HepG2 (cell line): ENCODE data around the gene CD7. TPM values are rescaled to one million over a fixed set of nuclear protein-coding genes. Genes with fewer than 3 reads are reported as not detected.

Experiments
- CENPX ChIP-seq: sonication (generic); formaldehyde crosslinking; IDR thresholded peaks from 2 replicates; pipeline ENCODE4 v1.9.0; 2021; ENCODE audit warnings: mild to moderate bottlenecking, missing genetic modification reagents, moderate library complexity
- KLF13 ChIP-seq: sonication (generic); formaldehyde crosslinking; IDR thresholded peaks from 2 replicates; pipeline ENCODE4 v1.4.0; 2020; ENCODE audit warnings: mild to moderate bottlenecking, missing genetic modification reagents
- MIER3 ChIP-seq: IDR thresholded peaks from 2 replicates; pipeline ENCODE4 v1.6.1; 2016; ENCODE audit warnings: missing compliant biosample characterization, borderline replicate concordance
- TBL1XR1 ChIP-seq: fragments of 150-350 bp; IDR thresholded peaks from 2 replicates; pipeline ENCODE4 v1.6.1; 2014; ENCODE audit warnings: borderline replicate concordance, low read length; ENCODE audit not compliant: partially characterized antibody
- THAP11 ChIP-seq: IDR thresholded peaks from 2 replicates; pipeline ENCODE4 v1.6.1; 2016; ENCODE audit warnings: missing biosample characterization, missing genetic modification reagents
- ZNF17 ChIP-seq: sonication (generic); formaldehyde crosslinking; IDR thresholded peaks from 2 replicates; pipeline ENCODE4 v1.5.0; 2020; ENCODE audit warnings: mild to moderate bottlenecking, missing genetic modification reagents
- ZNF24 ChIP-seq: fragments of 450-650 bp; IDR thresholded peaks from 2 replicates; pipeline ENCODE4 v1.6.1; 2017; ENCODE audit warnings: antibody characterized with exemption, mild to moderate bottlenecking
- ZNF546 ChIP-seq: sonication (generic); formaldehyde crosslinking; conservative IDR thresholded peaks from 2 replicates; pipeline ENCODE4 v1.8.1; 2023; ENCODE audit warnings: mild to moderate bottlenecking, missing genetic modification reagents
- ZNF616 ChIP-seq: sonication (generic); formaldehyde crosslinking; IDR thresholded peaks from 2 replicates; pipeline ENCODE4 v1.5.0; 2020; ENCODE audit warnings: low read depth, mild to moderate bottlenecking, missing genetic modification reagents
- ZNF670 ChIP-seq: sonication (generic); formaldehyde crosslinking; IDR thresholded peaks from 2 replicates; pipeline ENCODE4 v1.8.0; 2022; ENCODE audit warnings: mild to moderate bottlenecking, missing genetic modification reagents, borderline replicate concordance
- ZNF75D ChIP-seq: sonication (generic); formaldehyde crosslinking; IDR thresholded peaks from 2 replicates; pipeline ENCODE4 v1.8.1; 2023; ENCODE audit warnings: missing genetic modification reagents, mild to moderate bottlenecking, borderline replicate concordance
- ZNF891 ChIP-seq: sonication (generic); formaldehyde crosslinking; IDR thresholded peaks from 2 replicates; pipeline ENCODE4 v1.5.0; 2020; ENCODE audit warnings: mild to moderate bottlenecking, missing genetic modification reagents
- ZZZ3 ChIP-seq: sonication (generic); formaldehyde crosslinking; IDR thresholded peaks from 2 replicates; pipeline ENCODE4 v1.4.0; 2020; ENCODE audit warnings: missing genetic modification reagents, mild to moderate bottlenecking, borderline replicate concordance
- polyA plus RNA-seq, 8 experiments: library from polyadenylated mRNA; depleted of rRNA in 3 of 8; stranded (reverse) in 7 of 8; unstranded in 1 of 8; fragments of >200 nt; fragmentation: Illumina TruSeq in 4 of 8; extraction: Trizol in 4 of 8; gene quantifications; 2 replicates each; pipeline versions ENCODE4 v1.2.1 to v1.2.3, GENCODE V29; 2011 to 2016; ENCODE audit warnings: low read depth in 4 of 8, missing spikeins in 1 of 8, mixed read lengths in 1 of 8; ENCODE audit not compliant: insufficient read depth in 1 of 8
- total RNA-seq, 5 experiments: library from RNA; depleted of rRNA; stranded (reverse); fragments of >200 nt; fragmentation: Illumina TruSeq; extraction: Trizol; gene quantifications; 2 replicates each; pipeline ENCODE4 v1.2.3, GENCODE V29; 2016; ENCODE audit warnings: low read depth in 1 of 5
- TF ChIP-seq, protein P1 (sequence below): sonication (generic); formaldehyde crosslinking; IDR thresholded peaks from 2 replicates; pipeline ENCODE4 v1.4.0; 2020; ENCODE audit warnings: missing genetic modification reagents, mild to moderate bottlenecking, borderline replicate concordance
- TF ChIP-seq, protein P2 (sequence below): sonication (generic); formaldehyde crosslinking; IDR thresholded peaks from 2 replicates; pipeline ENCODE4 v1.4.0; 2020; ENCODE audit warnings: mild to moderate bottlenecking, missing genetic modification reagents
- TF ChIP-seq, protein P3 (sequence below): sonication (generic); formaldehyde crosslinking; IDR thresholded peaks from 2 replicates; pipeline ENCODE4 v1.5.0; 2020; ENCODE audit warnings: mild to moderate bottlenecking, missing genetic modification reagents, moderate library complexity
- TF ChIP-seq, protein P4 (sequence below): sonication (generic); formaldehyde crosslinking; IDR thresholded peaks from 2 replicates; pipeline ENCODE4 v1.5.0; 2020; ENCODE audit warnings: missing genetic modification reagents, mild to moderate bottlenecking, borderline replicate concordance
- TF ChIP-seq, protein P5 (sequence below): sonication (generic); formaldehyde crosslinking; IDR thresholded peaks from 2 replicates; pipeline ENCODE4 v1.4.0; 2020; ENCODE audit warnings: low read depth, missing genetic modification reagents

The CD7 gene
- total and polyA plus RNA-seq, 2 of the 13 experiments (the other 11 are each of a cell fraction or from before 2014, with no cell fraction given): 67.6 to 76.4 TPM

DNA sequence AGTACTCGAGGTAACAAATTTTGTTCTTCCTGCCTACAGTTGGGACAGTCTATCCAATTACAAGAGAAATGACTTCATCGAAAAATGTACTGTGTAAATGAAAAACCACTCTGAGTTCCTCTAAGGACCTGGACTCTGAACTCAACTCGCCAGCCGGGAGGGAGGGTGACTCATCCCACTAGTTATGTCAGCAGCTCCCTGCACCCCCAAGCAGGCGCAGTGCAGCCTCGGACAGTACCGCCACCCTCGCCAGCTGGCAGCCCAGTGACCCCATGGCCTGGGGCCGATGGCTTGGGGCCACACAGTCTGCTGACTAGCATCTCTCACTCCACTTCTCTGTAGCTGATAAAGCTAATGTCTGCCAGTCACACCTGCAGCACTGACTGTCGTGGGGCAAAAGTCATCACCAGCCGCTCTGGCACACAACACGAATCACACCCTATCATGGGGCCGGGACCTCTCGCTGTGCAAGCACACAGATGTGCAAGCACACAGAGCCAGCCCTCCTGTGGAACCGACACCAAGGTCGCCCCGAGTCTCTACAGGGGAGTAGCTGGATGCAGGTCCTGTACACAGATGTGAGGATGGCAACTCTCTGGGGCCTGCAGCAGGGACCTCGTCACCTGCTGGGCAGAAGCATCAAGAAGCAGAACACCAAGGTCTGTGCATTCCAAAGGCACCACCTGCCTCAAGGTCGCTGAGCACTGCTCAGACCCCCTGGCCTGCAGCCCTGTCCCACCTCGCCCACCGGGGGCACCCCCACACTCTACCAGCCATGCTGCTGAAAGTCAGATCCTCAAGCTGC, 49.6 kb downstream of the CD7 start (continued):
- TF ChIP-seq, protein P1, sequence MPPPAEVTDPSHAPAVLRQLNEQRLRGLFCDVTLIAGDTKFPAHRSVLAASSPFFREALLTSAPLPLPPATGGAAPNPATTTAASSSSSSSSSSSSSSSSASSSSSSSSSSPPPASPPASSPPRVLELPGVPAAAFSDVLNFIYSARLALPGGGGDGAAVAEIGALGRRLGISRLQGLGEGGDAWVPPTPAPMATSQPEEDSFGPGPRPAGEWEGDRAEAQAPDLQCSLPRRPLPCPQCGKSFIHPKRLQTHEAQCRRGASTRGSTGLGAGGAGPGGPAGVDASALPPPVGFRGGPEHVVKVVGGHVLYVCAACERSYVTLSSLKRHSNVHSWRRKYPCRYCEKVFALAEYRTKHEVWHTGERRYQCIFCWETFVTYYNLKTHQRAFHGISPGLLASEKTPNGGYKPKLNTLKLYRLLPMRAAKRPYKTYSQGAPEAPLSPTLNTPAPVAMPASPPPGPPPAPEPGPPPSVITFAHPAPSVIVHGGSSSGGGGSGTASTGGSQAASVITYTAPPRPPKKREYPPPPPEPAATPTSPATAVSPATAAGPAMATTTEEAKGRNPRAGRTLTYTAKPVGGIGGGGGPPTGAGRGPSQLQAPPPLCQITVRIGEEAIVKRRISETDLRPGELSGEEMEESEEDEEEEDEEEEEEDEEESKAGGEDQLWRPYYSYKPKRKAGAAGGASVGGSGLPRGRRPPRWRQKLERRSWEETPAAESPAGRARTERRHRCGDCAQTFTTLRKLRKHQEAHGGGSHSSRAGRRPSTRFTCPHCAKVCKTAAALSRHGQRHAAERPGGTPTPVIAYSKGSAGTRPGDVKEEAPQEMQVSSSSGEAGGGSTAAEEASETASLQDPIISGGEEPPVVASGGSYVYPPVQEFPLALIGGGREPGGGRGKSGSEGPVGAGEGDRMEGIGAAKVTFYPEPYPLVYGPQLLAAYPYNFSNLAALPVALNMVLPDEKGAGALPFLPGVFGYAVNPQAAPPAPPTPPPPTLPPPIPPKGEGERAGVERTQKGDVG: peak; percentile 94; the same call in 1 of the 2 replicates
- TF ChIP-seq ZNF17 (CRISPR knock-in tag) (no peak), CENPX (CRISPR knock-in tag) (no peak), THAP11 (CRISPR knock-in tag) (peak; percentile 82), ZNF546 (CRISPR knock-in tag) (no peak), KLF13 (CRISPR knock-in tag) (peak; percentile 78), ZNF75D (CRISPR knock-in tag) (no peak), ZNF891 (CRISPR knock-in tag) (peak; percentile 19; the same call in 1 of the 2 replicates), TBL1XR1 (peak; percentile 92), ZZZ3 (CRISPR knock-in tag) (no peak), ZNF616 (CRISPR knock-in tag) (peak; percentile 31; the same call in 1 of the 2 replicates), MIER3 (CRISPR knock-in tag) (peak; percentile 93; the same call in 1 of the 2 replicates), ZNF24 (no peak), ZNF670 (CRISPR knock-in tag) (peak; percentile 96)
- TF ChIP-seq, protein P2, sequence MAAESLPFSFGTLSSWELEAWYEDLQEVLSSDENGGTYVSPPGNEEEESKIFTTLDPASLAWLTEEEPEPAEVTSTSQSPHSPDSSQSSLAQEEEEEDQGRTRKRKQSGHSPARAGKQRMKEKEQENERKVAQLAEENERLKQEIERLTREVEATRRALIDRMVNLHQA (CRISPR knock-in tag): no peak
- TF ChIP-seq, protein P3, sequence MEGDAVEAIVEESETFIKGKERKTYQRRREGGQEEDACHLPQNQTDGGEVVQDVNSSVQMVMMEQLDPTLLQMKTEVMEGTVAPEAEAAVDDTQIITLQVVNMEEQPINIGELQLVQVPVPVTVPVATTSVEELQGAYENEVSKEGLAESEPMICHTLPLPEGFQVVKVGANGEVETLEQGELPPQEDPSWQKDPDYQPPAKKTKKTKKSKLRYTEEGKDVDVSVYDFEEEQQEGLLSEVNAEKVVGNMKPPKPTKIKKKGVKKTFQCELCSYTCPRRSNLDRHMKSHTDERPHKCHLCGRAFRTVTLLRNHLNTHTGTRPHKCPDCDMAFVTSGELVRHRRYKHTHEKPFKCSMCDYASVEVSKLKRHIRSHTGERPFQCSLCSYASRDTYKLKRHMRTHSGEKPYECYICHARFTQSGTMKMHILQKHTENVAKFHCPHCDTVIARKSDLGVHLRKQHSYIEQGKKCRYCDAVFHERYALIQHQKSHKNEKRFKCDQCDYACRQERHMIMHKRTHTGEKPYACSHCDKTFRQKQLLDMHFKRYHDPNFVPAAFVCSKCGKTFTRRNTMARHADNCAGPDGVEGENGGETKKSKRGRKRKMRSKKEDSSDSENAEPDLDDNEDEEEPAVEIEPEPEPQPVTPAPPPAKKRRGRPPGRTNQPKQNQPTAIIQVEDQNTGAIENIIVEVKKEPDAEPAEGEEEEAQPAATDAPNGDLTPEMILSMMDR (CRISPR knock-in tag): peak; percentile 46
- TF ChIP-seq, protein P4, sequence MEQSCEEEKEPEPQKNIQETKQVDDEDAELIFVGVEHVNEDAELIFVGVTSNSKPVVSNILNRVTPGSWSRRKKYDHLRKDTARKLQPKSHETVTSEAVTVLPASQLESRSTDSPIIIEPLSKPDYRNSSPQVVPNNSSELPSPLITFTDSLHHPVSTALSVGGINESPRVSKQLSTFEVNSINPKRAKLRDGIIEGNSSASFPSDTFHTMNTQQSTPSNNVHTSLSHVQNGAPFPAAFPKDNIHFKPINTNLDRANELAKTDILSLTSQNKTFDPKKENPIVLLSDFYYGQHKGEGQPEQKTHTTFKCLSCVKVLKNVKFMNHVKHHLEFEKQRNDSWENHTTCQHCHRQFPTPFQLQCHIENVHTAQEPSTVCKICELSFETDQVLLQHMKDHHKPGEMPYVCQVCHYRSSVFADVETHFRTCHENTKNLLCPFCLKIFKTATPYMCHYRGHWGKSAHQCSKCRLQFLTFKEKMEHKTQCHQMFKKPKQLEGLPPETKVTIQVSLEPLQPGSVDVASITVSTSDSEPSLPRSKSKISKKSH (CRISPR knock-in tag): peak; percentile 68; the same call in 1 of the 2 replicates
- TF ChIP-seq, protein P5, sequence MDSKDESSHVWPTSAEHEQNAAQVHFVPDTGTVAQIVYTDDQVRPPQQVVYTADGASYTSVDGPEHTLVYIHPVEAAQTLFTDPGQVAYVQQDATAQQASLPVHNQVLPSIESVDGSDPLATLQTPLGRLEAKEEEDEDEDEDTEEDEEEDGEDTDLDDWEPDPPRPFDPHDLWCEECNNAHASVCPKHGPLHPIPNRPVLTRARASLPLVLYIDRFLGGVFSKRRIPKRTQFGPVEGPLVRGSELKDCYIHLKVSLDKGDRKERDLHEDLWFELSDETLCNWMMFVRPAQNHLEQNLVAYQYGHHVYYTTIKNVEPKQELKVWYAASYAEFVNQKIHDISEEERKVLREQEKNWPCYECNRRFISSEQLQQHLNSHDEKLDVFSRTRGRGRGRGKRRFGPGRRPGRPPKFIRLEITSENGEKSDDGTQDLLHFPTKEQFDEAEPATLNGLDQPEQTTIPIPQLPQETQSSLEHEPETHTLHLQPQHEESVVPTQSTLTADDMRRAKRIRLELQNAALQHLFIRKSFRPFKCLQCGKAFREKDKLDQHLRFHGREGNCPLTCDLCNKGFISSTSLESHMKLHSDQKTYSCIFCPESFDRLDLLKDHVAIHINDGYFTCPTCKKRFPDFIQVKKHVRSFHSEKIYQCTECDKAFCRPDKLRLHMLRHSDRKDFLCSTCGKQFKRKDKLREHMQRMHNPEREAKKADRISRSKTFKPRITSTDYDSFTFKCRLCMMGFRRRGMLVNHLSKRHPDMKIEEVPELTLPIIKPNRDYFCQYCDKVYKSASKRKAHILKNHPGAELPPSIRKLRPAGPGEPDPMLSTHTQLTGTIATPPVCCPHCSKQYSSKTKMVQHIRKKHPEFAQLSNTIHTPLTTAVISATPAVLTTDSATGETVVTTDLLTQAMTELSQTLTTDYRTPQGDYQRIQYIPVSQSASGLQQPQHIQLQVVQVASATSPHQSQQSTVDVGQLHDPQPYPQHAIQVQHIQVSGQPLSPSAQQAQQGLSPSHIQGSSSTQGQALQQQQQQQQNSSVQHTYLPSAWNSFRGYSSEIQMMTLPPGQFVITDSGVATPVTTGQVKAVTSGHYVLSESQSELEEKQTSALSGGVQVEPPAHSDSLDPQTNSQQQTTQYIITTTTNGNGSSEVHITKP: peak; percentile 76
